GM18499 (cell line): ENCODE results near the gene DENND6B.

Experiments
- ATAC-seq: cut with Tn5 transposase; IDR thresholded peaks from one replicate; pipeline ENCODE4 v1.9.1; 2021; ENCODE audit warnings: moderate number of reproducible peaks; ENCODE audit not compliant: insufficient read depth, unreplicated experiment

The DENND6B gene

DNA sequence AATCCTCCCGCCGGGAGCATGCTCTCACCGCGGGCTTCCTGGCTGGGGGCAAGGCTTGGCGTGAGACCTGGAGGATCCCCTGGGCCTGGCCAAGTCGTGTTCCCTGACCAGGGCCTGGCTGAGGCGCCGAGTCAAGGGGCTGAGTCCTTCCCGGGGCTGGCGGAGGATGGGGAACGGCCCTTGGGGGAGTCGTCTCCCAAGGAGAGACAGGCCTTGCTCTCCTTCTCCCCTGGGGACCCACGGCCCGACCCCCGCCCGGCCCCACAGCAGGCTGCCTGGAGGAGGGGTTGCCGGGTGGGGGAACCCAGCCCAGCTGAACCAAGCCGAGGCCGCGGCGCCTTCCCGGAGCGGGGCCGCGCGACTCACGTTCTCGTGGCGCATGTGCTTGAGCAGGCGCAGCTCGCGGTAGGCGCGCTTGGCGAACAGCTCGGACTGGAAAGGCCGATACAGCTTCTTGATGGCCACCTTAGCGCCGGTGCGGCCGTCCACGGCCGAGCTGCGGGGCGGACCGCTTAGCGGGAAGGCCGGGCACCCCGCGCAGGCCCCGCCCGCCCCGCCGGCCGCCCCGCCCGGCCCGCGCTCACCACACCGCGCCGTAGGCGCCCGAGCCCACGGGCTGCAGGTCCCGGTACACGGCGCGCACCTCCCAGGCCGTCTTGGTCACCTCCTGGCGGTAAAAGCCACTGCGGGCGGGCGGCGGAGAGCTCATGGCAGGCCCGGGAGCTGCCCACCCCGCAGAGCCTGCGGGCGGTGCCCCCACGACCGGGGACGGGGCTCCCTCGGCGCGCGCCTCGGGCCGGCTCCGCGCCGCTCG is 65.8 kb downstream of the DENND6B start:
- ATAC-seq, result no peak

GRCh38 chr22:50260434-50260800 is 66.4 kb downstream of the DENND6B start:
- no peak for ATAC-seq

- no peak for ATAC-seq
Measured at GRCh38 chr22:50259302-50259701, 67.5 kb downstream of the DENND6B start.
